Activated naive CD4-positive, alpha-beta T cell treated with anti-CD3 and anti-CD28 coated beads, Interleukin-2, amount 50 U/mL, for 16 hours (primary cell): ENCODE measurements around the gene SPNS3.
A peak's percentile ranks its signal among the peaks of the same experiment; 100 is the strongest.

Experiments
- DNase-seq: peaks from one replicate; pipeline ENCODE4 v3.0.0-alpha.2; 2020

The SPNS3 gene

GRCh38 chr17:4474093-4474492 is 40.4 kb downstream of the SPNS3 start:
- DNase-seq, result no peak

DNA sequence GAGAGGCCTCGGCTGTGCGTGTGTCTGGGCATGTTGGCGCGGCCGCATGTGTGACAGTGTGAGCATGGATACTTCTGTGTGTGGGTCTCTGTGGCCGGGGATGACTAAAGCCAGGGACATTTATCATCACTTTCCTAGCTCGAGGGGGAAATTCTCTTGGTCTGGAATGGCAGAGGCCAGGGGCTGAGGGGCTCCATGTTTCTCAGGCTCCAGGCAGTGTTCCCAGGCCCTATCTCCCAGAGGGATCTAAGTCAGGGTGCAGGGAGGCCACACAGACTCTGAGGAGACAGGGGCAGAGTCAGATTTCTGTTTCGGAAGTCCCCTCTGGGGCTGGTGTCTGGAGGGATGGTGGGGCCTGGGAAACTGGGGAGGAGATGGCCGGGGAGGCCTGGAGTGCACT is 41.3 kb downstream of the SPNS3 start:
- no peak for DNase-seq

- no peak for DNase-seq
Observed at GRCh38 chr17:4475463-4475862, 41.7 kb downstream of the SPNS3 start.

DNA sequence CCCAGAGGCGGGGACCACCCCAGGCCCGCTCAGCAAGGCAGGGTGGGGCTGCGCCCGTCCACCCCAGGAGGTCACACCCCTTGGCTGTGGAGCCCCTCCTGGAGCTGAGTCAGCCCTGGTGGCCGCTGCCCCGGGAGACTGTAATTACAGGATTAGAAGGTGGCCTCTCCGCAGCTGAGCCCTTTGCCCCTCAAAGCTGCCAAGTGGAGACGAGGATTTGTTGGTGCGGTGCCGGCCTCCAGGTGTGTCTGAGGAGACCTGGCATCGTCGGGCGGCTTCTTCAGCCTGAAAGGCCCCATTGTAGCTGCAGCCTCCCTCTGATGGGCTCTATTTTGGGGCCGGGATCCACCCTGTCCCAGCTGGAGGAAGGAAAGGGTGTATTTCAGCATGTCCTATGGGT is 42.3 kb downstream of the SPNS3 start:
- DNase-seq, result no peak

GRCh38 chr17:4476511-4477070 is 42.9 kb downstream of the SPNS3 start:
- no peak for DNase-seq

GRCh38 chr17:4477255-4477791 is 43.6 kb downstream of the SPNS3 start:
- no peak for DNase-seq

DNA sequence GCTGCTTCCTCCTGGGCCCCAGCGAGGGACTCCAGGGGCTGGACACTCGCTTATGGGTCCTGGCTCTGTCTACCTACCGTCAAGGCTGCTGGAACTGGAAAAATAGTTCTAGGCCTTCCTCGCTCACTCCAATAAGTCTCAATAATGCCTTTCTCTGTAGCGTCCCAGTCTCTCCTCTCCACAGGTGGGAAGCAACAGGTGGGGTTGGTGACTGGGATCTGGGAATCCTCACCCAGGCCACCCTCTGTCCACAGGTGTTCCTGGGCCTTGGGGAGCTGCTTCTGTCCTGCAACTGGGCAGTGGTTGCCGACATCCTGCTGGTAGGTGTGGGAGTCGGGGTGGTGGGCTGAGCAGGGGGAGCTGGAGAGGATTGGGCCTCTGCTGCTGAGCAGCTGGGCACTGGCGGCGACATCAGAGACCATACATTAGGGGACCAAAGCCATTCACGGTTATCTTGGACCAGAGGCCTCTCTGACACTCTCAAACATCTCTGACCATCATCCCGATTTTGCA is 44.6 kb downstream of the SPNS3 start:
- no peak for DNase-seq

DNA sequence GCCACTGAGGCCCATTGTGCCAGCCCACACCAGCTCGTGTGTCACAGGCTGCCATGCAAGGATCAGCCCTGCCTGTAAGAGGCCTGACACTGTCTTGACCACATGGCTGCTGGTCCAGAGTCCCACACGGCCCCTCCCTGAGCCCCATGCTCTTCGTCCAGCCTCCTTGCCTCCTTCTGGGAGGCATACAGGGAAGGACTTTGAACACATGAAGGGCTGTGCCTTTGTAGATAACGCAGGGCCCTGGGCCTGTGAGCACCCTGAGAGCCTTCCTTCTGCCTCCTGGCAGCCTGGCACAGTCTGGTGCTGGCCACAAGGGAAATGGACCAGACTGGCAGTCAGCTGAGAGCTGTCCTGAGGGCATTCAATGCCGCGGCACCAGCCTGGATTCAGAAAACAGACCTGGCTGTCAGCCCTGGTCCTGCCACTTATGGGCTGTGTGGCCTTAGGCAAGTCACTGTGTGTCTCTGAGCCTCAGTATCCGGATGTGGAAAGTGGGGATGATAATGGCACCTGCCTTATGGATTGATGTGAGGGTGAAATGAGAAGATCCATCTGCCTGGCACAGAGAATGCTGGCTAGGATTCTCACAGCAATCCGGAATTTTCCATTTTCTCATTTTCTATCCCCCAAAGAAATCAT is 45.7 kb downstream of the SPNS3 start:
- no peak for DNase-seq

DNA sequence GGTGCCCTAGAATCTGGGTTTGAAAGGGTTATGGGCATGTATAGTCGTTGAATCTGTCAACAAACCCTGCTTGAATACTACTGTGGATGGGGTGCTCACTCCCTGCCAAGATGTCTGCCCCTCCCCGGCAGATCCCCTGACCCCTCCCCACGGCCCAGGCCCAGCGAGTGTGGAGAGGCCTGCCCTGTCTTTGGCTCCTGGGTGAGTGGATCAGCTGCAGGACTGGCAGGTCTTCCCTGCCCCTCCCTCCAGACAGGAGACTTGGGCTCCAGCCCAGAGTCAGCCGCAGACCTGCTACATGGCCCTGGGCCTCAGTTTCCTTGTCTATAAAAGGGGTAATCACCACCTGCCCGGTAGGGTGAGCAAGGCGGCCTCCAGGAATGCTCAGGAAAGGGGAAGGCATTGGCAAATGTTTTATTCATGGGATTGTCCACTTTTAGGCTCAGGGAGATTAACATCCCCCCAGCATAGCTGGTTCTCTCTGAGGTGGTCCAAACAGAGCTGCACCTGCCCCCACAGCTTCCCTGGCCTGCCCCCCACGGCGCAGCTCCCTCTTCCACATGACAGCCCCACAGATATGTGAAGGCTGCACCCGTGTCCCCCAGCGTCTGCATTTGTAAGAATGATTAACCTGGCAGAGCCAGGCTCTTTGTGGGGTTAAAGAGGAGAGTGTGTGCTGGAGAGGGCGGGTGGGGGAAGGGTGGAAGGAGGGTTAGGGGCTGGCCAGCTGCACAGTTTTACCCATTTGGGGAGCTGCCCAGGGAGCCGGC is 46.4 kb downstream of the SPNS3 start:
- DNase-seq, result no peak

GRCh38 chr17:4480929-4481898 is 47.5 kb downstream of the SPNS3 start:
- peak; percentile 40 for DNase-seq

GRCh38 chr17:4482338-4483011 is 48.7 kb downstream of the SPNS3 start:
- no peak for DNase-seq

GRCh38 chr17:4483012-4483840 is 49.5 kb downstream of the SPNS3 start:
- DNase-seq, result no peak

- peak; percentile 56 for DNase-seq
Observed at GRCh38 chr17:4485676-4486646, 52.2 kb downstream of the SPNS3 start.

- DNase-seq, result no peak
Observed at GRCh38 chr17:4487296-4487695, 53.6 kb downstream of the SPNS3 start.

GRCh38 chr17:4487820-4488716 is 54.3 kb downstream of the SPNS3 start:
- DNase-seq, result no peak

DNA sequence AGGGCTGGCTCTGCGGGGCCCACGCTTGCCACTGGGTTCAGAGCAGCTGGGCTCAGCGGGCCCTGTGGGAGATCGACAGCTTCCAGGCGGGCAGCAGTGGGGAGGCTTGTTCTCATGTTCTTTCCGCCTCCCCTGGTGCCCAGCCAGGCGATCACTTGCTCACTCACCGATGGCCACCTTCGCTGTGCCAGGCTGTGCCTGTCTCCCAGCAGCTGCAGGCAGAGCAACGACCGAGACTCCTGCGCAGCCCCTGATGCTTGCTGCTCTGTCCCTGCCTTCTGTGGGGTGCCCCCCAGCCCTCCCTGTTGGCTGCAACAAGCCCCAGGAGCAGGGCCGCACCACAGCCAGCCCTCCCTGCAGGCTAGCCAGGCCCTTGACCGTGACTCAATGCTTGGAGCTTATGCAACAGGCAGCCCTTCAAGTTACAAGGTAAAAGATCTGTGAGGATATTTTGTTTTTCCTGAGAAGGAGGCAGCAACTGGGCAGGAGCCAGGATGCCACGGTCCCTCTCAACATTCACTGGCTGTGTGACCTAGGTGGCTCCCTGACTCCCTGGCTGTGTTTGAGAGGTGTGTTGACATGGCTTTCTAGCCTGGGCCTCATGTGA is 55.4 kb downstream of the SPNS3 start:
- no peak for DNase-seq

- no peak for DNase-seq
Observed at GRCh38 chr17:4490109-4490591, 56.4 kb downstream of the SPNS3 start.

DNA sequence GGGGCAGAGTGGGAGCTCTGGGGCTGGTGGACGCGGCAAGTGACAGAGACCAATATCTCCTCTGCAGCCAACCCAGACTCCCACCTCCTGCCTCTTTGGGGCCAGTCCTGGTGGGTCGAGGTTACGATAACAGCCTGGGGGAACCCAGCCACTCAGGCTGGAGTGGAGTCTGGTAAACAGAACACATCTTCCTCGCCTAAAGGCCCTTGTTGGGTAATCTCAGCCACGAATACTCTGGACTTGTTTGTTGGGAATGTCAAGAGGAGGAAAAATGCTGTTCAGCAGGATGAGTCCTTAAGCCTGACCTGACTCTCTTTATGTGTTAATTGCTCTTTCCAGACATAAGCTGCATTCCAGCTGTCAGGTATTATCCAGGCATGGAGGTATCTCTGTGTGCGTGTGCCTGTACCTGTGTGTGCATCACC is 56.9 kb downstream of the SPNS3 start:
- no peak for DNase-seq
